ENCODE results near the gene GP1BA.
A peak's percentile ranks its signal among the peaks of the same experiment; 100 is the strongest.

The GP1BA gene

GRCh38 chr17:4938688-4939545 lies 6.8 kb downstream of the GP1BA start:
- H3K27me3 ChIP-seq (replicated peaks): no peaks in the 10 kb centered on the region
- peak overlapping the region; percentile 63 for H3K27ac ChIP-seq
- TF ChIP-seq CTCF (IDR thresholded peaks at IDR 0.05; ENCODE audit: low read depth, low read length, missing control alignments): no peak
- H3K4me3 ChIP-seq (ENCODE audit: low read depth, low read length): peak overlapping the region; percentile 85
- peaks cover 30% of the 10 kb centered on the region for H3K36me3 ChIP-seq (replicated peaks)
- DNase-seq: no peak
- in situ Hi-C loops (cut with HindIII; ENCODE audit: low pct_ligation_motif_present, low sequenced_read_pairs): no loop called here

GRCh38 chr17:4939546-4939795 lies 7.4 kb downstream of the GP1BA start:
- no peak for TF ChIP-seq CTCF (IDR thresholded peaks at IDR 0.05; ENCODE audit: low read depth, low read length, missing control alignments)
- H3K27ac ChIP-seq: peak overlapping the region; percentile 63
- no peak for DNase-seq
- H3K4me3 ChIP-seq (ENCODE audit: low read depth, low read length): peak overlapping the region; percentile 85
- H3K27me3 ChIP-seq (replicated peaks): no peaks in the 10 kb centered on the region
- peaks cover 36% of the 10 kb centered on the region for H3K36me3 ChIP-seq (replicated peaks)
- in situ Hi-C loops (cut with HindIII; ENCODE audit: low pct_ligation_motif_present, low sequenced_read_pairs): no loop called here

GRCh38 chr17:4939796-4940554 lies 7.9 kb downstream of the GP1BA start, which contains the start of the genes RNF167 and SLC25A11:
Gene RNF167 (plus strand): TSS chr17:4940268. CDS start chr17:4940910, 642 bp downstream.
Gene SLC25A11 (minus strand): TSS chr17:4940046. CDS start chr17:4939910, 136 bp downstream.
- in situ Hi-C loops (cut with HindIII; ENCODE audit: low pct_ligation_motif_present, low sequenced_read_pairs): no loop called here
- Histone ChIP-seq H3K36me3 (replicated peaks) (peaks cover 41% of the 10 kb centered on the region), H3K27ac (peak within 1 kb of the TSS; percentile 89), H3K4me3 (ENCODE audit: low read depth, low read length) (peak within 1 kb of the TSS; percentile 85), H3K27me3 (replicated peaks) (no peaks in the 10 kb centered on the region)
- TF ChIP-seq CTCF (IDR thresholded peaks at IDR 0.05; ENCODE audit: low read depth, low read length, missing control alignments): no peak
- DNase-seq: peak; percentile 99

GRCh38 chr17:4940555-4941318 lies 8.7 kb downstream of the GP1BA start:
- in situ Hi-C loops (cut with HindIII; ENCODE audit: low pct_ligation_motif_present, low sequenced_read_pairs): no loop called here
- Histone ChIP-seq H3K36me3 (replicated peaks) (peaks cover 49% of the 10 kb centered on the region), H3K27ac (peak overlapping the region; percentile 89), H3K4me3 (ENCODE audit: low read depth, low read length) (peak overlapping the region; percentile 85), H3K27me3 (replicated peaks) (no peaks in the 10 kb centered on the region)
- no peak for TF ChIP-seq CTCF (IDR thresholded peaks at IDR 0.05; ENCODE audit: low read depth, low read length, missing control alignments)
- DNase-seq: no peak

- H3K4me3 ChIP-seq (ENCODE audit: low read depth, low read length): peak overlapping the region; percentile 85
- no peak overlapping the region for H3K27ac ChIP-seq
- in situ Hi-C loops (cut with HindIII; ENCODE audit: low pct_ligation_motif_present, low sequenced_read_pairs): no loop called here
- DNase-seq: no peak
- no peak for TF ChIP-seq CTCF (IDR thresholded peaks at IDR 0.05; ENCODE audit: low read depth, low read length, missing control alignments)
- H3K27me3 ChIP-seq (replicated peaks): no peaks in the 10 kb centered on the region
- peaks cover 54% of the 10 kb centered on the region for H3K36me3 ChIP-seq (replicated peaks)
Observed at GRCh38 chr17:4941319-4941610, 9.2 kb downstream of the GP1BA start.
